GM12864 (cell line): ENCODE results near the gene BLOC1S3.

Experiments
- DNase-seq: peaks from one replicate; pipeline ENCODE4 v3.0.0-alpha.2; 2011; ENCODE audit warnings: low read depth
- H3K4me3 ChIP-seq: 2 replicates; pipeline ENCODE4 v1.5.1; 2011; ENCODE audit warnings: mild to moderate bottlenecking, low read depth, low read length, control low read depth
- TF ChIP-seq, protein P1 (sequence below): IDR thresholded peaks from 2 replicates; pipeline ENCODE4 v1.5.1; 2011; ENCODE audit warnings: low read depth, mild to moderate bottlenecking, moderate library complexity, low read length, control low read depth, inconsistent platforms; ENCODE audit errors: missing control alignments

BLOC1S3 gene

GRCh38 chr19:45202637-45203036 is 24.1 kb downstream of the BLOC1S3 start:
- no peak for DNase-seq
- TF ChIP-seq, protein P1, sequence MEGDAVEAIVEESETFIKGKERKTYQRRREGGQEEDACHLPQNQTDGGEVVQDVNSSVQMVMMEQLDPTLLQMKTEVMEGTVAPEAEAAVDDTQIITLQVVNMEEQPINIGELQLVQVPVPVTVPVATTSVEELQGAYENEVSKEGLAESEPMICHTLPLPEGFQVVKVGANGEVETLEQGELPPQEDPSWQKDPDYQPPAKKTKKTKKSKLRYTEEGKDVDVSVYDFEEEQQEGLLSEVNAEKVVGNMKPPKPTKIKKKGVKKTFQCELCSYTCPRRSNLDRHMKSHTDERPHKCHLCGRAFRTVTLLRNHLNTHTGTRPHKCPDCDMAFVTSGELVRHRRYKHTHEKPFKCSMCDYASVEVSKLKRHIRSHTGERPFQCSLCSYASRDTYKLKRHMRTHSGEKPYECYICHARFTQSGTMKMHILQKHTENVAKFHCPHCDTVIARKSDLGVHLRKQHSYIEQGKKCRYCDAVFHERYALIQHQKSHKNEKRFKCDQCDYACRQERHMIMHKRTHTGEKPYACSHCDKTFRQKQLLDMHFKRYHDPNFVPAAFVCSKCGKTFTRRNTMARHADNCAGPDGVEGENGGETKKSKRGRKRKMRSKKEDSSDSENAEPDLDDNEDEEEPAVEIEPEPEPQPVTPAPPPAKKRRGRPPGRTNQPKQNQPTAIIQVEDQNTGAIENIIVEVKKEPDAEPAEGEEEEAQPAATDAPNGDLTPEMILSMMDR, result no peak
- no peak overlapping the region for H3K4me3 ChIP-seq

- TF ChIP-seq, protein P1, result no peak
- DNase-seq, result no peak
- no peak overlapping the region for H3K4me3 ChIP-seq
These were observed 27.2 kb downstream of the BLOC1S3 start for GRCh38 chr19:45205810-45206209.

- TF ChIP-seq, protein P1, result no peak
- no peak overlapping the region for H3K4me3 ChIP-seq
- DNase-seq, result no peak
These were observed 27.7 kb downstream of the BLOC1S3 start for GRCh38 chr19:45206328-45206727.

DNA sequence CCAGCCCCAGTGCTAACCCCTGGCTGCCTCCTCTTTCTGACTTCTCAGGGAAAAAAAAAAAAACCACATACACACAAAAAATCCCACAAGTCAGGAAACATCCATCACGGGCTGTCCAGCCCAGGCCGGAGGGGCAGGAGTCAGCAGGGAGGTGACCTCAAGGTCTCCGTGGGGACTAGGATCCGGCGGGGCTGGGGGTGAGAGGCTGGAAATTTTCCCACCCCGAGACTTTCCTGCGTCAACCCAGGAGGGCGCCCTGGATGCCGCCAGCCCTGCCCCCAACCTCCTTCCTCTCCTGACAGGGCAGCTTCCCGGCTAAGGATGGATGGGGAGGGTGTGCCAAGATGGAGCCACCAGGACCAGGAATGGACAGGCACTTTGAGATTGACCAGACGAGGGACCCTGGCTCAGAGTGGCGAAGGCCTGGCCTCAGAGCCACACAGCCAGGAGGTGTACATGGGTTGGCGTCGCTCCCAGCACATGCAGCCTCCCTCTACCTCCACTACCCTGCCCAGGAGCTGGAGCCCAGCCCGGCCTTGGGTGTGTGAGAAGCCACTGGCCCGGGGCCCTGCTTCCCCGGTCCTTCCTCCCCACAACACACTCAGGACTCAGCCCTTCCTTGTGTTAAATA is 33.3 kb downstream of the BLOC1S3 start:
- TF ChIP-seq, protein P1, result no peak
- DNase-seq, result no peak
- H3K4me3 ChIP-seq, result no peak overlapping the region

- TF ChIP-seq, protein P1, result no peak
- H3K4me3 ChIP-seq, result no peak overlapping the region
These were observed 34.4 kb downstream of the BLOC1S3 start for GRCh38 chr19:45213031-45213430.

DNA sequence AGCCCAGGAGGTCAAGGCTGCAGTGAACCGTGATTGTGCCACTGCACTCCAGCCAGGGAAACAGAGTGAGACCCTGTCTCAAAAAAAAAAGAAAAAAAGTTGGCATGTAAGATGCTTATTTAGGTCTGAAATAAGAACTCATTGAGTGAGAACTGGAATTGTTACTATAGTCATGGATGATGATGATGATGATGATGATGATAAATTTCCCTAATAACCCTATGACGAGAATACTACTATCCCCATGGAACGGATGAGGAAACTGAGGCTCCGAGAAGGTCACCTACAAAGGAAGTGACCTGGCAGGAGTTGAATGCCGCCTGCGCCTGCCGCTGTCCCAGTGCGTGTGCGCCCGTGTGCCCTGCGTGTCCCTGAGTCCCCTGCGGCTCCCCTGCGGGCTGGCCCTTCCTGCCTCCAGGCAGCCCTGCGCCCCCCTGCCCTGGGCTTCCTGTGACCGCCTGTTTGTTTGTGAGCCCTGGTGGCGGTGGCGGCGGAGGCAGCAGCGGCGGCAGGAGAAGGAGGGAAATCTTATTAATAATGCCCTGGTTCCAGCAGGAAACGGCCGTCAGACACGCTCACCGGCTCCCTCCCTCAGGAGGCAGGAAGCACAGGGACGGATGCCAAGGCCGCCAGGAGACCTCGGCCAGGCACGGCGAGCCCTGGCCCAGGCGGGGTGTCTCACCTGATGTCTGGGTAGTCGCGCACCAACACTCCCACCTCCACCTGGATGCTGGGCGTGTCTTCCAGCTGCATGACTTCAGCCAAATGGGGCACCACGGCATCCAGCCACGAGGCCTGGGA is 37.0 kb downstream of the BLOC1S3 start:
- DNase-seq, result no peak
- no peak overlapping the region for H3K4me3 ChIP-seq
- TF ChIP-seq, protein P1, result no peak

More at GRCh38 chr19:45213031-45213430, 34.4 kb downstream of the BLOC1S3 start:
- DNase-seq, result no peak
